ENCODE results near the gene INPPL1. TPM values are rescaled to one million over a fixed set of nuclear protein-coding genes. Genes with fewer than 3 reads are reported as not detected.
"Not testable (repeated sequence)": the region's sequence is repeated elsewhere in the genome, so short reads cannot be mapped to it uniquely, and the experiment has no call there.

The INPPL1 gene
- total RNA-seq, 5 donors from 2014 or later (not counting 1 experiment from before 2014, with no cell fraction given) = 112 to 162 (median 147) TPM

- H3K36me3 Mint-ChIP-seq; DNase-seq; H3K27me3 ChIP-seq (replicated peaks in 1 of 2; ENCODE audit: control insufficient read depth in 2 of 2, extremely low read depth in 1 of 2, insufficient read depth in 2 of 2, low read length in 1 of 2); POLR2A ChIA-PET; H3K27ac Mint-ChIP-seq; H3K4me3 ChIP-seq (ENCODE audit: control insufficient read depth in 1 of 2, extremely low read depth in 1 of 2, low read length in 1 of 2); H3K9me3 ChIP-seq; H3K27ac ChIP-seq (ENCODE audit: low read length); ATAC-seq (replicated peaks in 1 of 4); CTCF ChIA-PET; H3K4me3 Mint-ChIP-seq; H3K27me3 Mint-ChIP-seq; H3K36me3 ChIP-seq (ENCODE audit: control insufficient read depth in 2 of 2, extremely low read depth in 1 of 2, insufficient read depth in 1 of 2, low read length in 1 of 2); H3K4me1 ChIP-seq (ENCODE audit: control insufficient read depth in 1 of 2, extremely low read depth in 1 of 2, insufficient read depth in 2 of 2, low read length in 2 of 2); H3K4me1 Mint-ChIP-seq; H3K9me3 Mint-ChIP-seq: not testable (repeated sequence)
- 95% methylated on average over 30 of the region's 43 CpGs for WGBS (ENCODE audit: insufficient coverage)
These were observed 23.1 kb upstream of the INPPL1 start for GRCh38 chr11:72201445-72201844.

- CTCF ChIA-PET = interaction anchor here in 1 of 2 donors (0.7 kb wide), 1 partner anchor 19 kb away, joined by 5 read pairs; no protein-coding TSS in a partner anchor
- Mint-ChIP-seq H3K27me3 (peaks cover 0 to 6% of the 10 kb centered on the region in 2 donors), H3K9me3 (no peaks in the 10 kb centered on the region), H3K36me3 (no peaks in the 10 kb centered on the region), H3K4me1 (no peaks in the 10 kb centered on the region), H3K27ac (no peak overlapping the region), H3K4me3 (no peak overlapping the region)
- Histone ChIP-seq H3K27ac (ENCODE audit: low read length) (no peak overlapping the region), H3K4me1 (ENCODE audit: control insufficient read depth in 1 of 2, extremely low read depth in 1 of 2, insufficient read depth in 2 of 2, low read length in 2 of 2) (no peaks in the 10 kb centered on the region), H3K27me3 (replicated peaks in 1 of 2; ENCODE audit: control insufficient read depth in 2 of 2, extremely low read depth in 1 of 2, insufficient read depth in 2 of 2, low read length in 1 of 2) (peaks cover 0 to 5% of the 10 kb centered on the region in 2 experiments), H3K4me3 (ENCODE audit: control insufficient read depth in 1 of 2, extremely low read depth in 1 of 2, low read length in 1 of 2) (no peak overlapping the region), H3K36me3 (ENCODE audit: control insufficient read depth in 2 of 2, extremely low read depth in 1 of 2, insufficient read depth in 1 of 2, low read length in 1 of 2) (no peaks in the 10 kb centered on the region), H3K9me3 (no peaks in the 10 kb centered on the region)
- 100% methylated on average over 3 of the region's 6 CpGs for WGBS (ENCODE audit: insufficient coverage)
- POLR2A ChIA-PET = no interaction called here
- ATAC-seq (replicated peaks in 1 of 4) (no peak), DNase-seq (no peak)
These were observed 22.0 kb upstream of the INPPL1 start for GRCh38 chr11:72202571-72202970.

- DNase-seq = no peak
- Histone ChIP-seq H3K27me3 (replicated peaks in 1 of 2; ENCODE audit: control insufficient read depth in 2 of 2, extremely low read depth in 1 of 2, insufficient read depth in 2 of 2, low read length in 1 of 2) (peaks cover 0 to 5% of the 10 kb centered on the region in 2 experiments), H3K4me3 (ENCODE audit: control insufficient read depth in 1 of 2, extremely low read depth in 1 of 2, low read length in 1 of 2) (no peak overlapping the region), H3K36me3 (ENCODE audit: control insufficient read depth in 2 of 2, extremely low read depth in 1 of 2, insufficient read depth in 1 of 2, low read length in 1 of 2) (no peaks in the 10 kb centered on the region), H3K27ac (ENCODE audit: low read length) (no peak overlapping the region), H3K9me3 (no peaks in the 10 kb centered on the region), H3K4me1 (ENCODE audit: control insufficient read depth in 1 of 2, extremely low read depth in 1 of 2, insufficient read depth in 2 of 2, low read length in 2 of 2) (no peaks in the 10 kb centered on the region)
- no peak overlapping the region for H3K4me3 Mint-ChIP-seq
- CTCF ChIA-PET = no interaction called here
- H3K27ac Mint-ChIP-seq = no peak overlapping the region
- no peak for ATAC-seq (replicated peaks in 1 of 4)
- H3K36me3 Mint-ChIP-seq = no peaks in the 10 kb centered on the region
- H3K4me1 Mint-ChIP-seq = no peaks in the 10 kb centered on the region
- no peaks in the 10 kb centered on the region for H3K9me3 Mint-ChIP-seq
- H3K27me3 Mint-ChIP-seq = peaks cover 0 to 8% of the 10 kb centered on the region in 2 donors
- 11% methylated on average over 1 of the region's 2 CpGs for WGBS (ENCODE audit: insufficient coverage)
- POLR2A ChIA-PET = no interaction called here
These were observed 21.4 kb upstream of the INPPL1 start for GRCh38 chr11:72203163-72203562.

GRCh38 chr11:72204886-72205285 lies 19.7 kb upstream of the INPPL1 start:
- ChIA-PET CTCF (no interaction called here), POLR2A (no interaction called here)
- Histone ChIP-seq H3K4me3 (ENCODE audit: control insufficient read depth in 1 of 2, extremely low read depth in 1 of 2, low read length in 1 of 2) (no peak overlapping the region), H3K27ac (ENCODE audit: low read length) (no peak overlapping the region), H3K27me3 (replicated peaks in 1 of 2; ENCODE audit: control insufficient read depth in 2 of 2, extremely low read depth in 1 of 2, insufficient read depth in 2 of 2, low read length in 1 of 2) (peaks cover 0 to 5% of the 10 kb centered on the region in 2 experiments), H3K36me3 (ENCODE audit: control insufficient read depth in 2 of 2, extremely low read depth in 1 of 2, insufficient read depth in 1 of 2, low read length in 1 of 2) (no peaks in the 10 kb centered on the region), H3K4me1 (ENCODE audit: control insufficient read depth in 1 of 2, extremely low read depth in 1 of 2, insufficient read depth in 2 of 2, low read length in 2 of 2) (no peaks in the 10 kb centered on the region), H3K9me3 (peaks cover 2% of the 10 kb centered on the region)
- H3K4me1 Mint-ChIP-seq = no peaks in the 10 kb centered on the region
- DNase-seq = no peak
- no peak overlapping the region for H3K4me3 Mint-ChIP-seq
- peaks cover 13 to 15% (median 13%) of the 10 kb centered on the region in 3 donors for H3K9me3 Mint-ChIP-seq
- no peak for ATAC-seq (replicated peaks in 1 of 4)
- peaks cover 14% of the 10 kb centered on the region for H3K36me3 Mint-ChIP-seq
- no peak overlapping the region for H3K27ac Mint-ChIP-seq
- peaks cover 5 to 21% of the 10 kb centered on the region in 2 donors for H3K27me3 Mint-ChIP-seq

GRCh38 chr11:72206794-72207193 lies 17.8 kb upstream of the INPPL1 start:
- Mint-ChIP-seq H3K9me3 (peaks cover 16 to 19% (median 16%) of the 10 kb centered on the region in 3 donors), H3K27me3 (peaks cover 10 to 26% of the 10 kb centered on the region in 2 donors), H3K27ac (peak overlapping the region in 1 of 2 donors; percentile 53), H3K36me3 (peaks cover 18% of the 10 kb centered on the region)
- H3K4me3 ChIP-seq (ENCODE audit: control insufficient read depth in 1 of 2, extremely low read depth in 1 of 2, low read length in 1 of 2); DNase-seq; H3K4me3 Mint-ChIP-seq; ATAC-seq (replicated peaks in 1 of 4); H3K27me3 ChIP-seq (replicated peaks in 1 of 2; ENCODE audit: control insufficient read depth in 2 of 2, extremely low read depth in 1 of 2, insufficient read depth in 2 of 2, low read length in 1 of 2); POLR2A ChIA-PET; H3K9me3 ChIP-seq; H3K36me3 ChIP-seq (ENCODE audit: control insufficient read depth in 2 of 2, extremely low read depth in 1 of 2, insufficient read depth in 1 of 2, low read length in 1 of 2); H3K4me1 Mint-ChIP-seq; H3K27ac ChIP-seq (ENCODE audit: low read length); H3K4me1 ChIP-seq (ENCODE audit: control insufficient read depth in 1 of 2, extremely low read depth in 1 of 2, insufficient read depth in 2 of 2, low read length in 2 of 2): not testable (repeated sequence)
- no CpG with 5 or more reads among the region's 2 CpGs for WGBS (ENCODE audit: insufficient coverage)
- CTCF ChIA-PET = interaction anchor here in 1 of 2 donors (0.6 kb wide), 1 partner anchor 683 kb away, joined by 3 read pairs; no protein-coding TSS in a partner anchor

- ATAC-seq (replicated peaks in 1 of 4) = no peak
- no peaks in the 10 kb centered on the region for H3K4me1 ChIP-seq (ENCODE audit: control insufficient read depth in 1 of 2, extremely low read depth in 1 of 2, insufficient read depth in 2 of 2, low read length in 2 of 2)
- ChIA-PET CTCF (interaction anchor here in 1 of 2 donors (0.9 kb wide), 1 partner anchor 58 kb away, joined by 3 read pairs; no protein-coding TSS in a partner anchor), POLR2A (no interaction called here)
- H3K9me3 ChIP-seq = peaks cover 2% of the 10 kb centered on the region
- DNase-seq = no peak
- no peak overlapping the region for H3K4me3 ChIP-seq (ENCODE audit: control insufficient read depth in 1 of 2, extremely low read depth in 1 of 2, low read length in 1 of 2)
- no peak overlapping the region for H3K27ac Mint-ChIP-seq
- H3K36me3 ChIP-seq (ENCODE audit: control insufficient read depth in 2 of 2, extremely low read depth in 1 of 2, insufficient read depth in 1 of 2, low read length in 1 of 2) = no peaks in the 10 kb centered on the region
- H3K9me3 Mint-ChIP-seq = peaks cover 16 to 19% (median 16%) of the 10 kb centered on the region in 3 donors
- no peak overlapping the region for H3K27ac ChIP-seq (ENCODE audit: low read length)
- 83% methylated on average over 2 of the region's 3 CpGs for WGBS (ENCODE audit: insufficient coverage)
- H3K36me3 Mint-ChIP-seq = peaks cover 18% of the 10 kb centered on the region
- no peak overlapping the region for H3K4me3 Mint-ChIP-seq
- H3K4me1 Mint-ChIP-seq = no peaks in the 10 kb centered on the region
- H3K27me3 ChIP-seq (replicated peaks in 1 of 2; ENCODE audit: control insufficient read depth in 2 of 2, extremely low read depth in 1 of 2, insufficient read depth in 2 of 2, low read length in 1 of 2) = peaks cover 0 to 9% of the 10 kb centered on the region in 2 experiments
- peaks cover 10 to 27% of the 10 kb centered on the region in 2 donors for H3K27me3 Mint-ChIP-seq
These were observed 16.3 kb upstream of the INPPL1 start for GRCh38 chr11:72208281-72208680.

GRCh38 chr11:72209101-72209500 lies 15.5 kb upstream of the INPPL1 start:
- whole genome bisulfite sequencing (ENCODE audit: insufficient coverage) = 100% methylated on average over 1 of the region's 4 CpGs
- Histone ChIP-seq H3K27ac (ENCODE audit: low read length) (no peak overlapping the region), H3K9me3 (peaks cover 2% of the 10 kb centered on the region), H3K4me3 (ENCODE audit: control insufficient read depth in 1 of 2, extremely low read depth in 1 of 2, low read length in 1 of 2) (no peak overlapping the region), H3K36me3 (ENCODE audit: control insufficient read depth in 2 of 2, extremely low read depth in 1 of 2, insufficient read depth in 1 of 2, low read length in 1 of 2) (no peaks in the 10 kb centered on the region), H3K4me1 (ENCODE audit: control insufficient read depth in 1 of 2, extremely low read depth in 1 of 2, insufficient read depth in 2 of 2, low read length in 2 of 2) (no peaks in the 10 kb centered on the region), H3K27me3 (replicated peaks in 1 of 2; ENCODE audit: control insufficient read depth in 2 of 2, extremely low read depth in 1 of 2, insufficient read depth in 2 of 2, low read length in 1 of 2) (peaks cover 0 to 9% of the 10 kb centered on the region in 2 experiments)
- ChIA-PET CTCF (no interaction called here), POLR2A (no interaction called here)
- Mint-ChIP-seq H3K27me3 (peaks cover 10 to 27% of the 10 kb centered on the region in 2 donors), H3K9me3 (peaks cover 16 to 19% (median 16%) of the 10 kb centered on the region in 3 donors), H3K27ac (no peak overlapping the region), H3K4me1 (no peaks in the 10 kb centered on the region), H3K36me3 (peaks cover 18% of the 10 kb centered on the region), H3K4me3 (no peak overlapping the region)
- DNase-seq = no peak
- ATAC-seq (replicated peaks in 1 of 4) = no peak

Data from T-cell (primary cell).